HL-60 (cell line): ENCODE results near the gene SYNM.

Experiments used
- DNase-seq, 2 experiments: peaks; one replicate each; pipeline ENCODE4 v3.0.0-alpha.2; 2010 to 2020; ENCODE audit warnings: low read depth in 1 of 2, low spot score in 1 of 2
- H3K27ac ChIP-seq: fragments of 250-450 bp; sonication (Bioruptor Pico); replicated peaks from 2 replicates; pipeline ENCODE4 v1.5.1; 2020; ENCODE audit warnings: mild to moderate bottlenecking, moderate library complexity
- H3K27me3 ChIP-seq: fragments of 250-450 bp; sonication (Bioruptor Pico); 2 replicates; pipeline ENCODE4 v1.5.1; 2021; ENCODE audit warnings: mild to moderate bottlenecking, moderate library complexity; ENCODE audit not compliant: insufficient read depth, poor library complexity, severe bottlenecking
- H3K4me3 ChIP-seq: replicated peaks from 2 replicates; pipeline ENCODE4 v1.5.1; 2011; ENCODE audit warnings: mild to moderate bottlenecking, control low read depth, low read length; ENCODE audit not compliant: insufficient read depth
- CTCF ChIP-seq: IDR thresholded peaks from one replicate; pipeline ENCODE4 v1.5.1; 2011; ENCODE audit warnings: low read length, control low read depth, inconsistent platforms; ENCODE audit not compliant: insufficient read depth
- GABPA ChIP-seq: IDR thresholded peaks from 2 replicates; pipeline ENCODE4 v1.6.1; 2012; ENCODE audit warnings: low read depth
- POLR2AphosphoS5 ChIP-seq: IDR thresholded peaks from 2 replicates; pipeline ENCODE4 v1.6.1; 2012; ENCODE audit warnings: low read depth
- SPI1 ChIP-seq: IDR thresholded peaks from 2 replicates; pipeline ENCODE4 v1.6.1; 2012; ENCODE audit warnings: low read depth, mild to moderate bottlenecking, borderline replicate concordance
- TF ChIP-seq, protein P1 (sequence below): IDR thresholded peaks from 2 replicates; pipeline ENCODE4 v1.6.1; 2012; ENCODE audit warnings: low read depth; ENCODE audit not compliant: insufficient replicate concordance

Gene SYNM

DNA sequence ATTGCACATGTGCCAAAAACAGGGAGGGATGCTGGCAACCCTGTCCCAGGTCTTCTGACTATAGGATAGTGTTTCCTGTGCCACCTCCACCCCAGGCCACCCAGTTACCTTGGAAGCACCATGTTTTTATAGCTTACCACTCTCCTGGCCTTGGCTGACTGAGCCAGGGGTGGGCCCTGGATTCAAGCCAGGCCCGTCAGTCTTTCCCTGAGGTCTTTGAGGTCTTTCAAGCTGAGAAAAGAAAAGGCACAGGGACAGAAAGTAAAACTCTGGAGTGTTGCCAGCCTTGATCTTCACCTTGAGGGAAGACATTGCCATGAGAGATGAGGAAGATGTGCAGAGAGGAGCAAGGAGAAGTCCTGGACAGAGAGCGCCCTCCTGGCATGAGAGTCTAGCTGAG lies 46.3 kb downstream of the SYNM start:
- no peak overlapping the region for H3K4me3 ChIP-seq
- no peaks in the 10 kb centered on the region for H3K27me3 ChIP-seq
- no peak overlapping the region for H3K27ac ChIP-seq
- DNase-seq = no peak
- no peak for TF ChIP-seq SPI1
- no peak for TF ChIP-seq POLR2AphosphoS5
- TF ChIP-seq CTCF = no peak
- no peak for TF ChIP-seq GABPA
- TF ChIP-seq, protein P1, sequence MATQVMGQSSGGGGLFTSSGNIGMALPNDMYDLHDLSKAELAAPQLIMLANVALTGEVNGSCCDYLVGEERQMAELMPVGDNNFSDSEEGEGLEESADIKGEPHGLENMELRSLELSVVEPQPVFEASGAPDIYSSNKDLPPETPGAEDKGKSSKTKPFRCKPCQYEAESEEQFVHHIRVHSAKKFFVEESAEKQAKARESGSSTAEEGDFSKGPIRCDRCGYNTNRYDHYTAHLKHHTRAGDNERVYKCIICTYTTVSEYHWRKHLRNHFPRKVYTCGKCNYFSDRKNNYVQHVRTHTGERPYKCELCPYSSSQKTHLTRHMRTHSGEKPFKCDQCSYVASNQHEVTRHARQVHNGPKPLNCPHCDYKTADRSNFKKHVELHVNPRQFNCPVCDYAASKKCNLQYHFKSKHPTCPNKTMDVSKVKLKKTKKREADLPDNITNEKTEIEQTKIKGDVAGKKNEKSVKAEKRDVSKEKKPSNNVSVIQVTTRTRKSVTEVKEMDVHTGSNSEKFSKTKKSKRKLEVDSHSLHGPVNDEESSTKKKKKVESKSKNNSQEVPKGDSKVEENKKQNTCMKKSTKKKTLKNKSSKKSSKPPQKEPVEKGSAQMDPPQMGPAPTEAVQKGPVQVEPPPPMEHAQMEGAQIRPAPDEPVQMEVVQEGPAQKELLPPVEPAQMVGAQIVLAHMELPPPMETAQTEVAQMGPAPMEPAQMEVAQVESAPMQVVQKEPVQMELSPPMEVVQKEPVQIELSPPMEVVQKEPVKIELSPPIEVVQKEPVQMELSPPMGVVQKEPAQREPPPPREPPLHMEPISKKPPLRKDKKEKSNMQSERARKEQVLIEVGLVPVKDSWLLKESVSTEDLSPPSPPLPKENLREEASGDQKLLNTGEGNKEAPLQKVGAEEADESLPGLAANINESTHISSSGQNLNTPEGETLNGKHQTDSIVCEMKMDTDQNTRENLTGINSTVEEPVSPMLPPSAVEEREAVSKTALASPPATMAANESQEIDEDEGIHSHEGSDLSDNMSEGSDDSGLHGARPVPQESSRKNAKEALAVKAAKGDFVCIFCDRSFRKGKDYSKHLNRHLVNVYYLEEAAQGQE = no peak

DNA sequence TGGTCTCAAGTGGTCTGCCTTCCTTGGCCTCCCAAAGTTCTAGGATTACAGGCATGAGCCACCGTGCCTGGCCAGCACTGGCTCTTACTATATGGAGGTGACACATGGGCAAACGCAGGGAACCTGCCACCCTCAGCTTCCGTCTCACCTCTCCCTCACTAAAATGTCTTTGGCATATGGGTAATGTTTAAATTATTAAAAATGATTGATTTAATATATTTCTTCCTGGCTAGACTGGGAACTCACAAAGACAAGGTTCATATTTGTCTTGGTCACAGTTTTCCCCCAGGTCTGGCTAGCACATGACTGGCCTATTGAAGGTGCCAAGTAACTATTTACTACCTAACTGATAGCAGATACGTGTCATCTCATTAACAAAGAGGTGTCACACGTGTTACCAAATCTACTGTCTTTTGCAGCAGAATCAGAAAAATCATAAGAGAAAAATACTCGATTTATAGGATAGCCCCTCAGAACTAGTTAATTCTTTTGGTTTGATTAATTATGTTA lies 48.2 kb downstream of the SYNM start:
- TF ChIP-seq CTCF (no peak), GABPA (no peak), POLR2AphosphoS5 (no peak), SPI1 (no peak)
- TF ChIP-seq, protein P1 = no peak
- H3K27ac ChIP-seq = no peak overlapping the region
- H3K27me3 ChIP-seq = no peaks in the 10 kb centered on the region
- DNase-seq = no peak
- H3K4me3 ChIP-seq = no peak overlapping the region

DNA sequence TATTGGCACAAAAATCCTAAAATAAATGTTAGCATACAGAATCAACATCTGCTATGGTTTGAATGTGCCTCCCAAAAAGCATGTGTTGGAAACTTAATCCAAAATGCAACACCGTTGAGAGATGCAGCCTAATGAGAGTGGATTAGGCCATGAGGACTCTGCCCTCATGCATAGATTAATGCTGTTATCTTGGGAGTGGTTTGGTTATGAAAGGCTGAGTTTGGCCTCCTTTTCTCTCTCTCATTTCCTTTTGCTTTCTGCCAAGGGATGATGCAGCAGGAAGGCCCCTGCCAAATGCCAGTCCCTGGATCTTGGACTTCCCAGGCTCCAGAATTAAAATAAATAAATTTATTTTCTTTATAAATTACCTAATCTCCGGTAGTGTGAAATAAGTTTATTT lies 49.4 kb downstream of the SYNM start:
- Histone ChIP-seq H3K27ac (no peak overlapping the region), H3K4me3 (no peak overlapping the region), H3K27me3 (no peaks in the 10 kb centered on the region)
- no peak for DNase-seq
- no peak for TF ChIP-seq SPI1
- TF ChIP-seq GABPA = no peak
- TF ChIP-seq CTCF = no peak
- TF ChIP-seq, protein P1 = no peak
- no peak for TF ChIP-seq POLR2AphosphoS5
